MV-4-11 (cell line): Measurements from ENCODE around the gene RNU5B-1.
"Not testable (repeated sequence)": the region's sequence is repeated elsewhere in the genome, so short reads cannot be mapped to it uniquely, and the experiment has no call there.

Experiments used
- DNase-seq: peaks from one replicate; lab custom pipeline; 2025; lab: John Stamatoyannopoulos, UW

Gene RNU5B-1

GRCh38 chr15:65343374-65343981, 39.0 kb downstream of the RNU5B-1 start:
- DNase-seq: no peak

GRCh38 chr15:65344214-65344913, 39.9 kb downstream of the RNU5B-1 start:
- DNase-seq: no peak

DNA sequence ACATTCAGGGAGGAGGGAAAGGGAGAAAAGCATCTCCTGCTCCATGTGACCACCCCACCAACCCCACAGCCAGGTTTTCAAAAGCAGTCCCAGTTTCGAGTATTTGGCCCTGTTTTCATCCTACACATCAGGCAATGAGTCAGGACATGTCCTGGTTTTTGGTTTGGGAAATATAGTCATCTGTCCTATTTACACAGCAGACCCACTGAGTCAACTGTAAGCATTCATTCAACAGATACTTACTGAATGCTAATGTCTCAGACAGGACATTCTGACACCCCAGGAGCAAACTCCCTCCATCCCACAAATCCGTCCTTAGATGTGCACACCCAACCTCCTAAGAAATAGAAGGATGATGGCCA, 40.4 kb downstream of the RNU5B-1 start:
- DNase-seq: no peak

DNA sequence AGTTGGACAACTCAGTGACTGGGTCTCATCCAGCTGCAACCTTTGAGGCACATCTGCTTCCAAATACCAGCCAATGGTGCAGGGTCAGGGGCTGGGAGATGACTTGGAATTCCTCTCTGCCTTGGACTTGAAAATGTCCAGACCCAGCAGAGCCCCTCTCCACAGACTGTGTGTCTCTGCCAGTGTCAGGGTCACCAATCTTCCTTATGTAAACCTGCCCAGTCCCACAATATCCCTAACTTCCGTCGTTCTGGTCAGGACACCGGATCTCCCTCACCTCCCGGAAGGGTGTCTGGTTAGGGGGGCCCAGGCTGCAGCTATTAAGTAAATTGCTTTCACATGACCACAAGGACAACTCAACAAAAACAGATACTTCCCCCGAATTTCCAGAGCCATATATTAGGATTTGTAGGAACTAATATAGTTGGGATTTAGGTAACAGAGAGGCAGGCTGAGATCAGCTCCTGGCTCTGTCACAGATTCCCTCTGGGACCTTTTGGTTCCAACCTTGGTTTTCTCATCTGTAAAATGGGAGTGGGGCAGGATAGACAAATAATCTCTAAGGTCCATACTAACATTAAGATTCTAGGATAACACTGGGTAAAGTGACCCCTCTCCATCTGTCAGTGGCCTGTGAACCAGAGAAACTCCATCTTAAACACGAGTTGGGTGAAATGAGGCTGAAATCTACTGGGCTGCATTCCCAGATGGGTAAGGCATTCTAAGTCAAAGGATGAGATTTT, 42.5 kb downstream of the RNU5B-1 start:
- DNase-seq: no peak

DNA sequence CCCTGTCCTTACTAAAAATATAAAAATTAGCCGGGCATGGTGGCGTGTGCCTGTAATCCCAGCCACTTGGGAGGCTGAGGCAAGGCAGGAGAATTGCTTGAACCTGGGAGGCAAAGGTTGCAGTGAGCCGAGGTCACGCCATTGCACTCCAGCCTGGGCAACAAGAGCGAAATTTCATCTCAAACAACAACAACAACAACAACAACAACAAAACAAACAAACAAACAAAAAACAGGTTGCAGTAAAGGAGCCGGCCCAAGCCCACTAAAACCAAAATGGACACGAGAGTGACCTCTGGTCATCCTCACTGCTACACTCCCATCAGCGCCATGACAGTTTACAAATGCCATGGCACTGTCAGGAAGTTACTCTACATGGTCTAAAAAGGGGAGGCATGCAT, 43.3 kb downstream of the RNU5B-1 start:
- DNase-seq: not testable (repeated sequence)

DNA sequence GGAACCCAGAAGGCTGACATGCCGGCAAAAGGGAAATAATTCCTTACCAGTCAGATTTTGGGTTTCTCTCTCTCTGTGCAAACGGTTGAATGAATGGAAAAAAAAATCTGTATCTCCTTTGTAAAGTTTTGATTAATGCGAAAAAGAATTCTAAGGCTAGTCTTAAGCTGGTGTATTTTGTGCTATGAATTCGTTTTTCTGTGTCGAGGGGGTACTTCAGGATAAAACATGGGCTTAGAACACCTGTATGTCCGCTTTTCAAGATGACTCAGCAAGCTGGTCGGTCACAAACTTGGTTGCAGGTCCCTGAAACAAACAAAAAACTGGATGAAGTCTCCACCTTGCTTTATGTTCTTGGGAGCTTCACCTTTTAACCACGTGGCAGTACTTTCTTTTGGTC, 44.9 kb downstream of the RNU5B-1 start:
- no peak for DNase-seq

DNA sequence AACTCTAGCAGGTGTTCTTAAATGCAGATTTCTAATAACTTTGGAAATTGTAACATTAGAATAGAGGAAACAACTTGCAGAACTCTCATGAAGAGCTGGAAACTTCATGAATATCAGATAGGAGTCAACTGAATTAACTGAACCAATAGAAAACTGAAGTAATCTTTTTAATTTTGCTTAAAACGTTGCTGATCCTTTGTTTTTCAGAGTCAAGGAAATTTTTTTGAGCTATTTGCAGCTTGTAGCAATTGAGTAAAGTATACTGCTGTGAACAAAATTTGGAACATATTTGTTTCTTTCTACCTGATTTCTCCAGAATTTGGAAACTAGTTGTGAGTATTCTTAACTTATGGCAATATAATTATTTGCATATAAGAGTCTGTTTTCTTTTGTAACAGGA, 47.5 kb downstream of the RNU5B-1 start:
- not testable (repeated sequence) for DNase-seq
